PC-3 (cell line): Measurements from ENCODE around the gene GPR32.
"Not testable (repeated sequence)": the region's sequence is repeated elsewhere in the genome, so short reads cannot be mapped to it uniquely, and the experiment has no call there.

Experiments used
- EZH2 ChIP-seq: fragments of 300-600 bp; sonication (generic); IDR thresholded peaks from one replicate; pipeline ENCODE4 v1.6.1; 2017; ENCODE audit warnings: antibody characterized with exemption, mild to moderate bottlenecking, low read length; ENCODE audit not compliant: unreplicated experiment
- EZH2phosphoT487 ChIP-seq: fragments of 300-600 bp; sonication (generic); IDR thresholded peaks from 2 replicates; pipeline ENCODE4 v1.6.1; 2018; ENCODE audit warnings: mild to moderate bottlenecking, antibody characterized with exemption, low read length, borderline replicate concordance
- TF ChIP-seq, protein P1 (sequence below): fragments of 300-600 bp; sonication (generic); conservative IDR thresholded peaks from 2 replicates; pipeline ENCODE4 v1.5.1; 2017; ENCODE audit warnings: antibody characterized with exemption, low read depth, mild to moderate bottlenecking, low read length

DNA sequence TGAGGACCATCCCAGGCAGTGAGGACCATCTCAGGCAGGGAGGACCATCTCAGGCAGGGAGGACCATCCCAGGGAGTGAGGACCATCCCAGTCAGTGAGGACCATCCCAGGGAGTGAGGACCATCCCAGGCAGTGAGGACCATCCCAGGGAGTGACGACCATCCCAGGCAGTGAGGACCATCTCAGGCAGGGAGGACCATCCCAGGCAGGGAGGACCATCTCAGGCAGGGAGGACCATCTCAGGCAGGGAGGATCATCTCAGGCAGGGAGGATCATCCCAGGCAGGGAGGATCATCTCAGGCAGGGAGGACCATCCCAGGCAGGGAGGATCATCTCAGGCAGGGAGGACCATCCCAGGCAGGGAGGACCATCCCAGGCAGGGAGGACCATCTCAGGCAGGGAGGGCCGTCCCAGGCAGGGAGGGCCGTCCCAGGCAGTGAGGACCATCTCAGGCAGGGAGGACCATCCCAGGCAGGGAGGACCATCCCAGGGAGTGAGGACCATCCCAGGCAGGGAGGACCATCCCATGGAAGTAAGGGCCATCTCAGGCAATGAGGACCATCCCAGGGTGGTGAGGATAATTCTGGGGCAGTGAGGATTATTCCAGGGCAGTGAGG lies 41.5 kb downstream of the GPR32 start:
- TF ChIP-seq, protein P1, sequence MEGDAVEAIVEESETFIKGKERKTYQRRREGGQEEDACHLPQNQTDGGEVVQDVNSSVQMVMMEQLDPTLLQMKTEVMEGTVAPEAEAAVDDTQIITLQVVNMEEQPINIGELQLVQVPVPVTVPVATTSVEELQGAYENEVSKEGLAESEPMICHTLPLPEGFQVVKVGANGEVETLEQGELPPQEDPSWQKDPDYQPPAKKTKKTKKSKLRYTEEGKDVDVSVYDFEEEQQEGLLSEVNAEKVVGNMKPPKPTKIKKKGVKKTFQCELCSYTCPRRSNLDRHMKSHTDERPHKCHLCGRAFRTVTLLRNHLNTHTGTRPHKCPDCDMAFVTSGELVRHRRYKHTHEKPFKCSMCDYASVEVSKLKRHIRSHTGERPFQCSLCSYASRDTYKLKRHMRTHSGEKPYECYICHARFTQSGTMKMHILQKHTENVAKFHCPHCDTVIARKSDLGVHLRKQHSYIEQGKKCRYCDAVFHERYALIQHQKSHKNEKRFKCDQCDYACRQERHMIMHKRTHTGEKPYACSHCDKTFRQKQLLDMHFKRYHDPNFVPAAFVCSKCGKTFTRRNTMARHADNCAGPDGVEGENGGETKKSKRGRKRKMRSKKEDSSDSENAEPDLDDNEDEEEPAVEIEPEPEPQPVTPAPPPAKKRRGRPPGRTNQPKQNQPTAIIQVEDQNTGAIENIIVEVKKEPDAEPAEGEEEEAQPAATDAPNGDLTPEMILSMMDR, result not testable (repeated sequence)
- TF ChIP-seq EZH2, EZH2phosphoT487: not testable (repeated sequence)
